ENCODE results near the gene RGS6.
"Not testable (repeated sequence)": the region's sequence is repeated elsewhere in the genome, so short reads cannot be mapped to it uniquely, and the experiment has no call there.

The RGS6 gene

GRCh38 chr14:72471346-72471745 lies 539.1 kb downstream of the RGS6 start:
- DNase-seq = no peak

- DNase-seq = no peak
Observed at GRCh38 chr14:72472845-72473244, 540.6 kb downstream of the RGS6 start.

GRCh38 chr14:72476657-72477499 lies 544.6 kb downstream of the RGS6 start:
- peak; percentile 47 to 63 for DNase-seq

GRCh38 chr14:72477578-72477977 lies 545.3 kb downstream of the RGS6 start:
- not testable (repeated sequence) for DNase-seq

- DNase-seq = no peak
Observed at GRCh38 chr14:72478471-72478893, 546.3 kb downstream of the RGS6 start.

- DNase-seq = no peak
Observed at GRCh38 chr14:72479461-72479931, 547.3 kb downstream of the RGS6 start.

GRCh38 chr14:72480464-72481243 lies 548.4 kb downstream of the RGS6 start:
- DNase-seq = no peak

GRCh38 chr14:72483311-72483710 lies 551.1 kb downstream of the RGS6 start:
- DNase-seq = no peak

GRCh38 chr14:72485695-72486094 lies 553.5 kb downstream of the RGS6 start:
- DNase-seq = no peak

GRCh38 chr14:72488514-72488913 lies 556.3 kb downstream of the RGS6 start:
- no peak for DNase-seq

GRCh38 chr14:72492196-72492595 lies 560.0 kb downstream of the RGS6 start:
- DNase-seq = no peak

- no peak for DNase-seq
Observed at GRCh38 chr14:72495668-72496067, 563.4 kb downstream of the RGS6 start.

GRCh38 chr14:72498646-72499045 lies 566.4 kb downstream of the RGS6 start:
- DNase-seq = no peak

GRCh38 chr14:72499746-72500145 lies 567.5 kb downstream of the RGS6 start:
- DNase-seq = no peak

GRCh38 chr14:72500234-72500838 lies 568.1 kb downstream of the RGS6 start:
- DNase-seq = no peak

- no peak for DNase-seq
Observed at GRCh38 chr14:72501439-72501838, 569.2 kb downstream of the RGS6 start.

GRCh38 chr14:72503271-72503670 lies 571.0 kb downstream of the RGS6 start:
- no peak for DNase-seq

- DNase-seq = no peak
Observed at GRCh38 chr14:72503696-72504368, 571.6 kb downstream of the RGS6 start.

- no peak for DNase-seq
Observed at GRCh38 chr14:72510566-72510965, 578.3 kb downstream of the RGS6 start.

- no peak for DNase-seq
Observed at GRCh38 chr14:72512281-72512680, 580.1 kb downstream of the RGS6 start.

- no peak for DNase-seq
Observed at GRCh38 chr14:72512925-72513324, 580.7 kb downstream of the RGS6 start.

GRCh38 chr14:72513346-72513745 lies 581.1 kb downstream of the RGS6 start:
- DNase-seq = no peak

All from CD4-positive, alpha-beta T cell treated with Interferon alpha-2 for 1 hour (primary cell).